Hippocampal formation (tissue), 2 donors: ENCODE measurements around the gene CHRND.

ENCODE experiments used
- DNase-seq, 2 donors: peaks; one replicate each; lab custom pipeline; 2025; lab: John Stamatoyannopoulos, UW

The CHRND gene

GRCh38 chr2:232573042-232573441 is 47.1 kb downstream of the CHRND start:
- DNase-seq = no peak

- no peak for DNase-seq
These were observed 47.9 kb downstream of the CHRND start for GRCh38 chr2:232573771-232574435.

- no peak for DNase-seq
These were observed 48.9 kb downstream of the CHRND start for GRCh38 chr2:232574674-232575403.

GRCh38 chr2:232575404-232575746 is 49.4 kb downstream of the CHRND start:
- DNase-seq = no peak

GRCh38 chr2:232576995-232577394 is 51.0 kb downstream of the CHRND start:
- no peak for DNase-seq

- DNase-seq = no peak
These were observed 51.9 kb downstream of the CHRND start for GRCh38 chr2:232577841-232578240.

GRCh38 chr2:232578626-232579025 is 52.7 kb downstream of the CHRND start:
- no peak for DNase-seq

GRCh38 chr2:232580648-232580981 is 54.7 kb downstream of the CHRND start:
- no peak for DNase-seq

- no peak for DNase-seq
These were observed 55.8 kb downstream of the CHRND start for GRCh38 chr2:232581725-232582124.

- DNase-seq = no peak
These were observed 58.3 kb downstream of the CHRND start for GRCh38 chr2:232584238-232584637.
